ENCODE results near the gene TMEM179B. TPM values are rescaled to one million over a fixed set of nuclear protein-coding genes. Genes with fewer than 3 reads are reported as not detected.

TMEM179B gene
- total and polyA plus RNA-seq, 2 of the 13 experiments (the other 11 are each of a cell fraction or from before 2014, with no cell fraction given): 24.8 to 25.7 TPM

DNA sequence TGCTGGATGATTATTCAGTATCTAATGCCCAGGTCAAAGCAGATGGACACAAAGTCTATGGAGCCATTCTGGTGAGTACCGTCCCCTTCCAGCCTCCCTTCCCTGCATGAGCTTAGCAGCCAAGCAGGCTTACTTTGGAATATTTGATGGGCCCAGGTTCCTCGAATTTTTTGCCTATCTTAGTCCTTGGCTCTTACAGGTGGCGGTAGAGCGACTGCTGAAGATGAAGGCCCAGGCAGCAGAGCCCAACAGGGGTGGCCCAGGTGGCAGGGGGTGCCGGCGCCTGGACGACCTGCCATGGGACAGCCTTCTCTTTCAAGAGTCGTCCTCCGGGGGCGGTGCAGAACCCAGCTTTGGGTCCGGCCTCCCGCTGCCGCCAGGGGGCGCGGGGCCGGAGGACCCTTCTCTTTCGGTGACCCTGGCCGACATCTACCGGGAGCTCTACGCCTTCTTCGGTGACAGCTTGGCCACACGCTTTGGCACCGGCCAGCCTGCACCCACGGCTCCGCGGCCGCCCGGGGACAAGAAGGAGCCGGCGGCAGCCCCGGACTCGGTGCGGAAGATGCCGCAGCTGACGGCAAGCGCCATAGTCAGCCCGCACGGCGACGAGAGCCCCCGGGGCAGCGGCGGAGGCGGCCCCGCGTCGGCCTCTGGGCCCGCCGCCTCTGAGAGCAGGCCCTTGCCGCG is 741 bp upstream of the TMEM179B start (continued):
- TF ChIP-seq NFE2 (CRISPR knock-in tag; IDR thresholded peaks at IDR 0.05) (no peak), CEBPB (IDR thresholded peaks at IDR 0.05; ENCODE audit: borderline replicate concordance, low read depth, low read length) (no peak), NRL (CRISPR knock-in tag; IDR thresholded peaks at IDR 0.05; ENCODE audit: borderline replicate concordance) (no peak), ZNF709 (CRISPR knock-in tag; IDR thresholded peaks at IDR 0.05) (0 out of 2 replicates have a peak, but pooled peaks have one; percentile 63), PTBP1 (IDR thresholded peaks at IDR 0.05; ENCODE audit: low read depth, low read length, poor library complexity, severe bottlenecking) (peak; percentile 52), KLF12 (CRISPR knock-in tag; IDR thresholded peaks at IDR 0.05; ENCODE audit: borderline replicate concordance) (peak; percentile 51; the same call in 1 of the 2 replicates), DNMT1 (CRISPR knock-in tag; IDR thresholded peaks at IDR 0.05) (no peak), JUND (CRISPR knock-in tag; IDR thresholded peaks at IDR 0.05) (0 out of 2 replicates have a peak, but pooled peaks have one; percentile 47), ZNF781 (CRISPR knock-in tag; IDR thresholded peaks at IDR 0.05; ENCODE audit: borderline replicate concordance, not compliant biosample characterization) (peak; percentile 58), NAIF1 (CRISPR knock-in tag; IDR thresholded peaks at IDR 0.05; ENCODE audit: borderline replicate concordance) (peak; percentile 19; the same call in 1 of the 2 replicates), PCBP1 (IDR thresholded peaks at IDR 0.05; ENCODE audit: borderline replicate concordance, low read depth, low read length) (no peak), BORCS8-MEF2B (CRISPR knock-in tag; IDR thresholded peaks at IDR 0.05) (no peak), ZNF550 (CRISPR knock-in tag; IDR thresholded peaks at IDR 0.05; ENCODE audit: borderline replicate concordance) (no peak), IRF2 (CRISPR knock-in tag; IDR thresholded peaks at IDR 0.05) (peak; percentile 54; the same call in 1 of the 2 replicates), ZNF343 (CRISPR knock-in tag; IDR thresholded peaks at IDR 0.05) (no peak), GABPA (IDR thresholded peaks at IDR 0.05; ENCODE audit: low read depth, low read length) (no peak), GABPA (CRISPR knock-in tag; IDR thresholded peaks at IDR 0.05; ENCODE audit: low read depth) (peak; percentile 40; the same call in 1 of the 2 replicates)
- TF ChIP-seq, protein P1, sequence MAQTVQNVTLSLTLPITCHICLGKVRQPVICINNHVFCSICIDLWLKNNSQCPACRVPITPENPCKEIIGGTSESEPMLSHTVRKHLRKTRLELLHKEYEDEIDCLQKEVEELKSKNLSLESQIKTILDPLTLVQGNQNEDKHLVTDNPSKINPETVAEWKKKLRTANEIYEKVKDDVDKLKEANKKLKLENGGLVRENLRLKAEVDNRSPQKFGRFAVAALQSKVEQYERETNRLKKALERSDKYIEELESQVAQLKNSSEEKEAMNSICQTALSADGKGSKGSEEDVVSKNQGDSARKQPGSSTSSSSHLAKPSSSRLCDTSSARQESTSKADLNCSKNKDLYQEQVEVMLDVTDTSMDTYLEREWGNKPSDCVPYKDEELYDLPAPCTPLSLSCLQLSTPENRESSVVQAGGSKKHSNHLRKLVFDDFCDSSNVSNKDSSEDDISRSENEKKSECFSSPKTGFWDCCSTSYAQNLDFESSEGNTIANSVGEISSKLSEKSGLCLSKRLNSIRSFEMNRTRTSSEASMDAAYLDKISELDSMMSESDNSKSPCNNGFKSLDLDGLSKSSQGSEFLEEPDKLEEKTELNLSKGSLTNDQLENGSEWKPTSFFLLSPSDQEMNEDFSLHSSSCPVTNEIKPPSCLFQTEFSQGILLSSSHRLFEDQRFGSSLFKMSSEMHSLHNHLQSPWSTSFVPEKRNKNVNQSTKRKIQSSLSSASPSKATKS (CRISPR knock-in tag; IDR thresholded peaks at IDR 0.05): no peak
- TF ChIP-seq, protein P2, sequence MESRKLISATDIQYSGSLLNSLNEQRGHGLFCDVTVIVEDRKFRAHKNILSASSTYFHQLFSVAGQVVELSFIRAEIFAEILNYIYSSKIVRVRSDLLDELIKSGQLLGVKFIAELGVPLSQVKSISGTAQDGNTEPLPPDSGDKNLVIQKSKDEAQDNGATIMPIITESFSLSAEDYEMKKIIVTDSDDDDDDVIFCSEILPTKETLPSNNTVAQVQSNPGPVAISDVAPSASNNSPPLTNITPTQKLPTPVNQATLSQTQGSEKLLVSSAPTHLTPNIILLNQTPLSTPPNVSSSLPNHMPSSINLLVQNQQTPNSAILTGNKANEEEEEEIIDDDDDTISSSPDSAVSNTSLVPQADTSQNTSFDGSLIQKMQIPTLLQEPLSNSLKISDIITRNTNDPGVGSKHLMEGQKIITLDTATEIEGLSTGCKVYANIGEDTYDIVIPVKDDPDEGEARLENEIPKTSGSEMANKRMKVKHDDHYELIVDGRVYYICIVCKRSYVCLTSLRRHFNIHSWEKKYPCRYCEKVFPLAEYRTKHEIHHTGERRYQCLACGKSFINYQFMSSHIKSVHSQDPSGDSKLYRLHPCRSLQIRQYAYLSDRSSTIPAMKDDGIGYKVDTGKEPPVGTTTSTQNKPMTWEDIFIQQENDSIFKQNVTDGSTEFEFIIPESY (CRISPR knock-in tag; IDR thresholded peaks at IDR 0.05): peak; percentile 79
- TF ChIP-seq, protein P3, sequence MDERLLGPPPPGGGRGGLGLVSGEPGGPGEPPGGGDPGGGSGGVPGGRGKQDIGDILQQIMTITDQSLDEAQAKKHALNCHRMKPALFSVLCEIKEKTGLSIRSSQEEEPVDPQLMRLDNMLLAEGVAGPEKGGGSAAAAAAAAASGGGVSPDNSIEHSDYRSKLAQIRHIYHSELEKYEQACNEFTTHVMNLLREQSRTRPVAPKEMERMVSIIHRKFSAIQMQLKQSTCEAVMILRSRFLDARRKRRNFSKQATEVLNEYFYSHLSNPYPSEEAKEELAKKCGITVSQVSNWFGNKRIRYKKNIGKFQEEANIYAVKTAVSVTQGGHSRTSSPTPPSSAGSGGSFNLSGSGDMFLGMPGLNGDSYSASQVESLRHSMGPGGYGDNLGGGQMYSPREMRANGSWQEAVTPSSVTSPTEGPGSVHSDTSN (CRISPR knock-in tag; IDR thresholded peaks at IDR 0.05): no peak
- TF ChIP-seq, protein P4, sequence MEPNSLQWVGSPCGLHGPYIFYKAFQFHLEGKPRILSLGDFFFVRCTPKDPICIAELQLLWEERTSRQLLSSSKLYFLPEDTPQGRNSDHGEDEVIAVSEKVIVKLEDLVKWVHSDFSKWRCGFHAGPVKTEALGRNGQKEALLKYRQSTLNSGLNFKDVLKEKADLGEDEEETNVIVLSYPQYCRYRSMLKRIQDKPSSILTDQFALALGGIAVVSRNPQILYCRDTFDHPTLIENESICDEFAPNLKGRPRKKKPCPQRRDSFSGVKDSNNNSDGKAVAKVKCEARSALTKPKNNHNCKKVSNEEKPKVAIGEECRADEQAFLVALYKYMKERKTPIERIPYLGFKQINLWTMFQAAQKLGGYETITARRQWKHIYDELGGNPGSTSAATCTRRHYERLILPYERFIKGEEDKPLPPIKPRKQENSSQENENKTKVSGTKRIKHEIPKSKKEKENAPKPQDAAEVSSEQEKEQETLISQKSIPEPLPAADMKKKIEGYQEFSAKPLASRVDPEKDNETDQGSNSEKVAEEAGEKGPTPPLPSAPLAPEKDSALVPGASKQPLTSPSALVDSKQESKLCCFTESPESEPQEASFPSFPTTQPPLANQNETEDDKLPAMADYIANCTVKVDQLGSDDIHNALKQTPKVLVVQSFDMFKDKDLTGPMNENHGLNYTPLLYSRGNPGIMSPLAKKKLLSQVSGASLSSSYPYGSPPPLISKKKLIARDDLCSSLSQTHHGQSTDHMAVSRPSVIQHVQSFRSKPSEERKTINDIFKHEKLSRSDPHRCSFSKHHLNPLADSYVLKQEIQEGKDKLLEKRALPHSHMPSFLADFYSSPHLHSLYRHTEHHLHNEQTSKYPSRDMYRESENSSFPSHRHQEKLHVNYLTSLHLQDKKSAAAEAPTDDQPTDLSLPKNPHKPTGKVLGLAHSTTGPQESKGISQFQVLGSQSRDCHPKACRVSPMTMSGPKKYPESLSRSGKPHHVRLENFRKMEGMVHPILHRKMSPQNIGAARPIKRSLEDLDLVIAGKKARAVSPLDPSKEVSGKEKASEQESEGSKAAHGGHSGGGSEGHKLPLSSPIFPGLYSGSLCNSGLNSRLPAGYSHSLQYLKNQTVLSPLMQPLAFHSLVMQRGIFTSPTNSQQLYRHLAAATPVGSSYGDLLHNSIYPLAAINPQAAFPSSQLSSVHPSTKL (CRISPR knock-in tag; IDR thresholded peaks at IDR 0.05): 0 out of 2 replicates have a peak, but pooled peaks have one; percentile 19
